SK-N-SH treated with all-trans-retinoic acid at 6 μM for 48 hours (cell line): ENCODE measurements around the gene MYH14.

Experiments used
- ATAC-seq: fragments of 200-7000 bp; cut with Tn5 transposase; 3 replicates; pipeline ENCODE4 v1.9.1; 2020; ENCODE audit warnings: mild to moderate bottlenecking, moderate library complexity
- ARNTL ChIP-seq: fragments of 450-650 bp; formaldehyde crosslinking; IDR thresholded peaks from 2 replicates; pipeline ENCODE4 v1.5.0; 2020; ENCODE audit warnings: low read depth, mild to moderate bottlenecking, moderate library complexity, borderline replicate concordance
- BACH2 ChIP-seq: fragments of 250-450 bp; sonication (Bioruptor Pico); IDR thresholded peaks from 2 replicates; pipeline ENCODE4 v1.9.0; 2021; ENCODE audit warnings: mild to moderate bottlenecking, borderline replicate concordance
- CREB5 ChIP-seq: fragments of 250-450 bp; sonication (Bioruptor Pico); IDR thresholded peaks from 2 replicates; pipeline ENCODE4 v1.5.1; 2020; ENCODE audit warnings: low read depth, mild to moderate bottlenecking, moderate library complexity
- CSDC2 ChIP-seq: fragments of 250-450 bp; sonication (Bioruptor Pico); IDR thresholded peaks from 2 replicates; pipeline ENCODE4 v1.5.0; 2020; ENCODE audit warnings: mild to moderate bottlenecking, moderate library complexity
- CSRNP3 ChIP-seq: fragments of 250-450 bp; sonication (Bioruptor Pico); IDR thresholded peaks from 2 replicates; pipeline ENCODE4 v1.5.1; 2021; ENCODE audit warnings: mild to moderate bottlenecking, moderate library complexity
- ESRRG ChIP-seq: fragments of 250-450 bp; sonication (Bioruptor Pico); IDR thresholded peaks from 2 replicates; pipeline ENCODE4 v1.6.1; 2021; ENCODE audit warnings: mild to moderate bottlenecking
- GLIS3 ChIP-seq: fragments of 250-450 bp; sonication (Bioruptor Pico); IDR thresholded peaks from 2 replicates; pipeline ENCODE4 v1.5.0; 2020; ENCODE audit warnings: mild to moderate bottlenecking, moderate library complexity
- ISL1 ChIP-seq: fragments of 250-450 bp; sonication (Bioruptor Pico); IDR thresholded peaks from 2 replicates; pipeline ENCODE4 v2.1.2; 2022; ENCODE audit warnings: mild to moderate bottlenecking, moderate library complexity
- OSR1 ChIP-seq: fragments of 250-450 bp; sonication (Bioruptor Pico); IDR thresholded peaks from 2 replicates; pipeline ENCODE4 v1.8.0; 2022; ENCODE audit warnings: moderate library complexity, mild to moderate bottlenecking, inconsistent platforms
- PATZ1 ChIP-seq: fragments of 250-450 bp; sonication (Bioruptor Pico); IDR thresholded peaks from 2 replicates; pipeline ENCODE4 v1.8.0; 2020; ENCODE audit warnings: mild to moderate bottlenecking, moderate library complexity, borderline replicate concordance
- PPARA ChIP-seq: fragments of 250-450 bp; sonication (Bioruptor Pico); IDR thresholded peaks from 2 replicates; pipeline ENCODE4 v1.5.0; 2020; ENCODE audit warnings: mild to moderate bottlenecking, borderline replicate concordance
- RARB ChIP-seq: fragments of 250-450 bp; sonication (Bioruptor Pico); IDR thresholded peaks from 2 replicates; pipeline ENCODE4 v1.8.0; 2021; ENCODE audit warnings: mild to moderate bottlenecking, moderate library complexity
- SNAI2 ChIP-seq: fragments of 250-450 bp; sonication (Bioruptor Pico); IDR thresholded peaks from 2 replicates; pipeline ENCODE4 v1.5.0; 2020; ENCODE audit warnings: mild to moderate bottlenecking, moderate library complexity
- TCF4 ChIP-seq: fragments of 250-450 bp; sonication (Bioruptor Pico); IDR thresholded peaks from 2 replicates; pipeline ENCODE4 v1.8.0; 2021; ENCODE audit warnings: mild to moderate bottlenecking, moderate library complexity, borderline replicate concordance
- TOX ChIP-seq: fragments of 250-450 bp; sonication (Bioruptor Pico); IDR thresholded peaks from 2 replicates; pipeline ENCODE4 v1.8.0; 2021; ENCODE audit warnings: mild to moderate bottlenecking, moderate library complexity, borderline replicate concordance
- TSHZ2 ChIP-seq: fragments of 250-450 bp; sonication (Bioruptor Pico); IDR thresholded peaks from 2 replicates; pipeline ENCODE4 v1.5.0; 2020; ENCODE audit warnings: mild to moderate bottlenecking, moderate library complexity
- ZC3H10 ChIP-seq: fragments of 250-450 bp; sonication (Bioruptor Pico); IDR thresholded peaks from 2 replicates; pipeline ENCODE4 v1.5.1; 2021; ENCODE audit warnings: mild to moderate bottlenecking, moderate library complexity
- ZFP3 ChIP-seq: fragments of 250-450 bp; sonication (Bioruptor Pico); IDR thresholded peaks from 2 replicates; pipeline ENCODE4 v1.5.0; 2020; ENCODE audit warnings: mild to moderate bottlenecking, moderate library complexity
- ZFP30 ChIP-seq: fragments of 450-650 bp; formaldehyde crosslinking; IDR thresholded peaks from 2 replicates; pipeline ENCODE4 v1.5.0; 2022; ENCODE audit warnings: mild to moderate bottlenecking, moderate library complexity
- ZNF565 ChIP-seq: fragments of 450-650 bp; formaldehyde crosslinking; conservative IDR thresholded peaks from 2 replicates; pipeline ENCODE4 v1.5.0; 2020; ENCODE audit warnings: low read depth, mild to moderate bottlenecking, moderate library complexity
- ZNF70 ChIP-seq: fragments of 450-650 bp; formaldehyde crosslinking; IDR thresholded peaks from 2 replicates; pipeline ENCODE4 v1.5.0; 2020; ENCODE audit warnings: mild to moderate bottlenecking, moderate library complexity
- ZNF8 ChIP-seq: fragments of 450-650 bp; formaldehyde crosslinking; IDR thresholded peaks from 2 replicates; pipeline ENCODE4 v1.5.0; 2020; ENCODE audit warnings: mild to moderate bottlenecking, moderate library complexity

Gene MYH14

DNA sequence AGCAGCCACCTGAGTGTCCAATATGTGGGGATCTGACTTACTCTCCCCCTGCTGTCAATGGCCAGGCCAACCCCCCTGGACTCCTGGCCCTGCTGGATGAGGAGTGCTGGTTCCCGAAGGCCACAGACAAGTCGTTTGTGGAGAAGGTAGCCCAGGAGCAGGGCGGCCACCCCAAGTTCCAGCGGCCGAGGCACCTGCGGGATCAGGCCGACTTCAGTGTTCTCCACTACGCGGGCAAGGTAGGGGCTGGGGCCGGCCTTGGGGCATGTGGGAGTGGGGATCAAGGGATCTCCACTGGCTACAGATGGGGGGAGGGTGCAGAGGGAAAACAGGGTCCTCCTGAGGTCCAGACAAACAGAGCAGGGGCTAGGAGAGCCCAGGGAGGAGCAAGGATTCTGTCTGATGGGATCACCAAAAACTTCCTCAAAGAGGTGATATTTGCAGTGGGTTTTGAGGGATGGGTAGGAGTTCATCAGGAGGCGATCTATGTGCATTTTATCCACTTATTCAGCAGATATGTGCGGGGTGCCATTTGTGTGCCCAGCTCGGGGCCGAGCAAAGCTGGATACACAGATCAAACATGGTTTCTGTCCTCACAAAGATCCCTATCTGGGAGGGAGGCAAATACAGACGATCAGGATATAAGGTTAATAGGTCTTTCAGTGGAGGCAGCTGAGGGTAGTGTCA lies 47.2 kb downstream of the MYH14 start:
- TF ChIP-seq TOX (CRISPR knock-in tag) (no peak), ZFP3 (CRISPR knock-in tag) (peak; percentile 93), OSR1 (CRISPR knock-in tag) (no peak)
- ATAC-seq, result no peak

DNA sequence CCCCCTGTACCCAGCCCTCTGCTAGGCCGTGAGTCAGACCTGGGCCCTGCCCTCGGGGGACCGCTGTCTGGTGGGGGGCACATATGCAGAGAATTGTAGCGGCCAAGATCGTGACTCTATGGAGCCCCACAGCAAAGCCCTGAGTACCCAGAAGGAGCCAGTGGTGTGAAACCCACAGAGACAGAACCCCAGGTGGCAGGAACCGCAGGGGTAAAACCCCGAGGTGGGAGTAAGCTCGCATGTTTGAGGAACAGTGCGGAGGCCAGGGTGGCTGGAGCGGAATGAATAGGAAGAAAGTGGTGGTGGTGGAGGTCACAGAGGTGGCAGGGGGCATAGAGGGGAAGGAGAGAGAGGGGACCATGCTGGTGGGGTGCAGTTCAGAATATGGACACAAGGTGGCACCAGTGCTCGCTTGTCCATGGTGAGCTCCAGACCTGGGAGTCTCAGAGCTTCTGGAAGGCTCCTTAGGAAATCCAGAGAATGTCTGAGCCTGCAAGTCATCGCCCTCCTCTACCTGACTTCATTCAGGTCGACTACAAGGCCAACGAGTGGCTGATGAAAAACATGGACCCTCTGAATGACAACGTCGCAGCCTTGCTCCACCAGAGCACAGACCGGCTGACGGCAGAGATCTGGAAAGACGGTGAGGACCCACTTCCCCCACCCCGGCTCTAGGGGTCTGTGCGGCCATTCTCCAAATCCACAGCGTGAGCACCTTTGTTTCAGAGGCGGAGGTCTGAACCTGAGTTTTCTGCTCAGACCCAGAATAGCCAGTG lies 48.9 kb downstream of the MYH14 start:
- ATAC-seq, result peak; percentile 57; the same call in 2 of the 3 replicates
- no peak for TF ChIP-seq TCF4 (CRISPR knock-in tag)
- TF ChIP-seq CREB5 (CRISPR knock-in tag), result no peak
- TF ChIP-seq GLIS3, result no peak
- TF ChIP-seq RARB (CRISPR knock-in tag), result no peak
- TF ChIP-seq ESRRG (CRISPR knock-in tag), result no peak
- no peak for TF ChIP-seq CSRNP3 (CRISPR knock-in tag)
- no peak for TF ChIP-seq SNAI2
- no peak for TF ChIP-seq ZNF565 (CRISPR knock-in tag)
- TF ChIP-seq OSR1 (CRISPR knock-in tag), result no peak
- TF ChIP-seq ZFP30, result no peak
- no peak for TF ChIP-seq CSDC2 (CRISPR knock-in tag)
- no peak for TF ChIP-seq ZFP3 (CRISPR knock-in tag)

DNA sequence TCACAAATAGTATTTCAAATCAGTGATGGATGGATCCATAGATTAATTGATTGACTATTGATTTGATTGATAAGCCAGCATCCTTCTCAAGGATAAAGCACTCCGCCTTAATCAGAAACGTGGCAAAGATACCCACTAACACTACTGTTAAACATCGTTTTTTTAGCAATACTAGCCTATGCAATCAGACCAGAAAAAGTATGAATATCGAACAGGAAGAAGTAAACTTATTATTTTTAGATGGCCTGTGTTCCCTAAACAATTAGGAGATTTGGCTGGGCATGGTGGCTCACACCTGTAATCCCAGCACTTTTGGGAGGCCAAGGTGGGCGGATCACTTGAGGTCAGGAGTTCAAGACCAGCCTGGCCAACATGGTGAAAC lies 49.5 kb downstream of the MYH14 start:
- TF ChIP-seq PATZ1 (CRISPR knock-in tag) (no peak), ZFP30 (no peak), TSHZ2 (CRISPR knock-in tag) (no peak), RARB (CRISPR knock-in tag) (no peak), BACH2 (no peak), CSDC2 (CRISPR knock-in tag) (no peak), CSRNP3 (CRISPR knock-in tag) (no peak), ZFP3 (CRISPR knock-in tag) (no peak), ESRRG (CRISPR knock-in tag) (no peak), ZC3H10 (CRISPR knock-in tag) (no peak), ZNF70 (no peak), TCF4 (CRISPR knock-in tag) (no peak), ARNTL (no peak), CREB5 (CRISPR knock-in tag) (no peak), ISL1 (CRISPR knock-in tag) (no peak), ZNF8 (no peak), PPARA (CRISPR knock-in tag) (no peak)
- ATAC-seq, result no peak
